Right cardiac atrium (tissue), 5 donors: ENCODE data around the gene ASB16. TPM values are rescaled to one million over a fixed set of nuclear protein-coding genes. Genes with fewer than 3 reads are reported as not detected.

ENCODE experiments used
- ATAC-seq, 2 donors: fragments of 200-7000 bp; cut with Tn5 transposase; one replicate each; pipeline versions ENCODE4 v1.8.0 to v1.9.1; 2020; ENCODE audit warnings: moderate library complexity in 2 of 2, mild to moderate bottlenecking in 1 of 2
- DNase-seq, 3 donors: peaks; one replicate each; pipeline ENCODE4 v3.0.0-alpha.2; 2020
- H3K27ac ChIP-seq: one replicate; pipeline ENCODE4 v1.5.1; 2013; ENCODE audit warnings: mild to moderate bottlenecking, low read length, control low read depth, moderate library complexity
- H3K27me3 ChIP-seq: one replicate; pipeline ENCODE4 v1.6.1; 2013; ENCODE audit not compliant: control insufficient read depth, insufficient read depth
- H3K4me1 ChIP-seq: one replicate; pipeline ENCODE4 v1.6.1; 2013; ENCODE audit warnings: low read length; ENCODE audit not compliant: control insufficient read depth, insufficient read depth
- H3K4me3 ChIP-seq: one replicate; pipeline ENCODE4 v1.5.1; 2013; ENCODE audit warnings: low read length, control low read depth
- H3K9me3 ChIP-seq: one replicate; pipeline ENCODE4 v1.6.1; 2013; ENCODE audit warnings: low read length; ENCODE audit not compliant: control insufficient read depth
- WGBS: extraction: QIAGEN DNeasy Blood & Tissue Kit; methylation state at CpG from one replicate; pipeline ENCODE4 v1.1.7; 2013; 5-methylcytosine and 5-hydroxymethylcytosine counted together
- intact Hi-C, 4 donors: fragments of 100-400 bp; cut with DNase I; formaldehyde crosslinking; loops; one replicate each; pipeline versions ENCODE4 v1.11.0 to v1.14.0; 2022 to 2023
- microRNA-seq, 2 donors: library from miRNA; unstranded; fragments of <30 nt; microRNA quantifications; one replicate each; pipeline ENCODE4 v1.2.0, GENCODE V29; 2020 to 2021
- polyA plus RNA-seq: library from polyadenylated mRNA; stranded (reverse); fragments of 200-250 nt; gene quantifications from one replicate; pipeline ENCODE4 v1.2.3, GENCODE V29; 2013
- total RNA-seq, 4 donors: library from RNA; stranded (reverse); fragmentation: NEBNext Ultra II Directional; extraction: Animal tissue kit (Norgen Biotek cat#: 25700); gene quantifications; one replicate each; pipeline ENCODE4 v1.2.1, GENCODE V29; 2021
- donor health status: healthy with polysubstance abuse.
- donor health status: DM: no; HTN: yes; CAD: no.
- donor health status: DM: no; HTN: no; CAD: no.
- donor health status: DM: no; HTN: yes; CAD: no; lungs with severe emphysema.
- donor health status: DM: yes; HTN: yes; CAD: no.

Gene ASB16
- total and polyA plus RNA-seq, 5 donors: 5.3 to 11.3 (median 9.0) TPM

- intact Hi-C loops: loop anchor here in 3 of 4 donors (2.0 to 10.0 kb wide), 3 partner anchors 103 to 295 kb away; partner anchors contain the start of gene SLC25A39 (in 2 of the 3)
- Histone ChIP-seq H3K4me1 (peaks cover 14% of the 10 kb centered on the region), H3K9me3 (no peaks in the 10 kb centered on the region), H3K4me3 (peak within 1 kb of the TSS; percentile 98), H3K27me3 (no peaks in the 10 kb centered on the region), H3K27ac (peak within 1 kb of the TSS; percentile 99)
- peak; percentile 3 to 26 for ATAC-seq
- peak; percentile 76 to 93 (median 92) for DNase-seq
- under 1% methylated on average over 67 of the region's 76 CpGs for WGBS
These were observed 49.2 kb downstream of the ASB16 start, which contains the start of gene UBTF for GRCh38 chr17:44219616-44220212. Gene UBTF (minus strand): TSS chr17:44219675. CDS start chr17:44218229, 1,446 bp downstream.

- peaks cover 14% of the 10 kb centered on the region for H3K4me1 ChIP-seq
- H3K4me3 ChIP-seq: peak overlapping the region; percentile 98
- DNase-seq: peak; percentile 59 to 86 (median 85)
- ATAC-seq: peak; percentile 38 to 57
- H3K27me3 ChIP-seq: no peaks in the 10 kb centered on the region
- peak overlapping the region; percentile 95 for H3K27ac ChIP-seq
- no peaks in the 10 kb centered on the region for H3K9me3 ChIP-seq
- intact Hi-C loops: loop anchor here in 2 of 4 donors (2.0 to 5.0 kb wide), 2 partner anchors 102 to 104 kb away; partner anchors contain the start of gene SLC25A39 (in 2 of the 2)
- under 1% methylated on average over 108 of the region's 108 CpGs for WGBS
These were observed 49.9 kb downstream of the ASB16 start for GRCh38 chr17:44220213-44221083.

GRCh38 chr17:44221084-44221861 is 50.8 kb downstream of the ASB16 start:
- H3K4me1 ChIP-seq: peaks cover 14% of the 10 kb centered on the region
- under 1% methylated on average over 54 of the region's 54 CpGs for WGBS

GRCh38 chr17:44221862-44222111 is 51.3 kb downstream of the ASB16 start:
- Histone ChIP-seq H3K27ac (peak overlapping the region; percentile 95), H3K4me3 (peak overlapping the region; percentile 98), H3K27me3 (no peaks in the 10 kb centered on the region), H3K4me1 (peaks cover 14% of the 10 kb centered on the region), H3K9me3 (no peaks in the 10 kb centered on the region)
- under 1% methylated on average over 17 of the region's 17 CpGs for WGBS
- ATAC-seq (no peak), DNase-seq (no peak)
- intact Hi-C loops: loop anchor here in 2 of 4 donors (2.0 to 5.0 kb wide), 2 partner anchors 101 to 103 kb away; partner anchors contain the start of gene SLC25A39 (in 2 of the 2)

More at GRCh38 chr17:44221084-44221861, 50.8 kb downstream of the ASB16 start:
- DNase-seq (peak; percentile 85 to 93 (median 93)), ATAC-seq (peak; percentile 64 to 68)
- no peaks in the 10 kb centered on the region for H3K9me3 ChIP-seq
- H3K27ac ChIP-seq: peak overlapping the region; percentile 95
- H3K27me3 ChIP-seq: no peaks in the 10 kb centered on the region
- intact Hi-C loops: loop anchor here in 2 of 4 donors (2.0 to 5.0 kb wide), 2 partner anchors 101 to 104 kb away; partner anchors contain the start of gene SLC25A39 (in 2 of the 2)
- peak overlapping the region; percentile 98 for H3K4me3 ChIP-seq

GRCh38 chr17:44222112-44222869 is 51.8 kb downstream of the ASB16 start:
- peak; percentile 82 to 93 (median 92) for DNase-seq
- intact Hi-C loops: loop anchor here in 1 of 4 donors (5.0 kb wide), 1 partner anchor 100 kb away; the partner anchor contains the start of gene SLC25A39
- ATAC-seq: peak; percentile 55 to 62
- WGBS: 1% methylated on average over 36 of the region's 36 CpGs
- H3K4me3 ChIP-seq: peak overlapping the region; percentile 98
- peaks cover 13% of the 10 kb centered on the region for H3K4me1 ChIP-seq
- no peaks in the 10 kb centered on the region for H3K9me3 ChIP-seq
- H3K27ac ChIP-seq: peak overlapping the region; percentile 95
- no peaks in the 10 kb centered on the region for H3K27me3 ChIP-seq

GRCh38 chr17:44223541-44224071 is 53.1 kb downstream of the ASB16 start:
- 44% methylated on average over 7 of the region's 7 CpGs for WGBS
- no peak for ATAC-seq
- Histone ChIP-seq H3K27me3 (no peaks in the 10 kb centered on the region), H3K4me3 (no peak overlapping the region), H3K27ac (peak overlapping the region; percentile 9), H3K4me1 (peaks cover 5% of the 10 kb centered on the region), H3K9me3 (no peaks in the 10 kb centered on the region)
- DNase-seq: peak in 2 of 3 donors; percentile 28 to 52
- intact Hi-C loops: loop anchor here in 1 of 4 donors (5.0 kb wide), 1 partner anchor 99 kb away; the partner anchor contains the start of gene SLC25A39

Small RNAs within 50 kb of the gene (microRNA-seq; reads per million reads assigned to microRNA genes)
- 0 reads per million in 2 donors for gene MIR6782

Other genes starting within 250 kb of the ASB16 start
- gene PPY, start 228.2 kb upstream of the ASB16 start, total RNA-seq: not detected
- not detected for gene PPY, start 228.2 kb upstream of the ASB16 start, polyA plus RNA-seq
- gene PYY, start 216.8 kb upstream of the ASB16 start, total RNA-seq: not detected
- gene PYY, start 216.8 kb upstream of the ASB16 start, polyA plus RNA-seq: not detected
- 1 to 10 TPM; 1.2 to 4.0 (median 2.3) TPM for gene NAGS, start 166.1 kb upstream of the ASB16 start, total RNA-seq
- gene NAGS, start 166.1 kb upstream of the ASB16 start, polyA plus RNA-seq: 1.8 TPM
- gene TMEM101, start 155.7 kb upstream of the ASB16 start, total RNA-seq: 10 to 100 TPM; 13.7 to 21.1 (median 19.3) TPM
- 19.8 TPM for gene TMEM101, start 155.7 kb upstream of the ASB16 start, polyA plus RNA-seq
- 10 to 100 TPM; 44.5 to 54.9 (median 49.3) TPM for gene LSM12, start 104.0 kb upstream of the ASB16 start, total RNA-seq
- 35.0 TPM for gene LSM12, start 104.0 kb upstream of the ASB16 start, polyA plus RNA-seq
- 10 to 100 TPM; 31.9 to 46.9 (median 38.5) TPM for gene G6PC3, start 100.0 kb upstream of the ASB16 start, total RNA-seq
- gene G6PC3, start 100.0 kb upstream of the ASB16 start, polyA plus RNA-seq: 71.4 TPM
- gene HDAC5, start 47.1 kb upstream of the ASB16 start, total RNA-seq: 10 to 100 TPM; 47.9 to 89.2 (median 74.4) TPM
- 72.4 TPM for gene HDAC5, start 47.1 kb upstream of the ASB16 start, polyA plus RNA-seq
- gene HROB, start 28.8 kb upstream of the ASB16 start, total RNA-seq: 1 to 10 TPM in 1 of 4 donors, under 1 TPM in 3; 0.47 to 1.4 (median 0.76) TPM
- gene HROB, start 28.8 kb upstream of the ASB16 start, polyA plus RNA-seq: 0.38 TPM
- 10 to 100 TPM; 23.5 to 27.6 (median 26.6) TPM for gene TMUB2, start 16.3 kb downstream of the ASB16 start, total RNA-seq
- 26.3 TPM for gene TMUB2, start 16.3 kb downstream of the ASB16 start, polyA plus RNA-seq
- gene ATXN7L3, start 29.2 kb downstream of the ASB16 start, total RNA-seq: 10 to 100 TPM; 37.5 to 52.7 (median 41.2) TPM
- 31.0 TPM for gene ATXN7L3, start 29.2 kb downstream of the ASB16 start, polyA plus RNA-seq
- gene UBTF, start 49.0 kb downstream of the ASB16 start, total RNA-seq: 10 to 100 TPM; 36.7 to 63.4 (median 58.6) TPM
- gene UBTF, start 49.0 kb downstream of the ASB16 start, polyA plus RNA-seq: 43.5 TPM
- under 1 TPM in 3 of 4 donors, not detected in 1; 0.31 to 0.72 (median 0.46) TPM for gene SLC4A1, start 97.4 kb downstream of the ASB16 start, total RNA-seq
- 0.16 TPM for gene SLC4A1, start 97.4 kb downstream of the ASB16 start, polyA plus RNA-seq
- 1 to 10 TPM; 1.8 to 4.5 (median 2.3) TPM for gene RUNDC3A, start 137.9 kb downstream of the ASB16 start, total RNA-seq
- 1.6 TPM for gene RUNDC3A, start 137.9 kb downstream of the ASB16 start, polyA plus RNA-seq
- 10 to 100 TPM; 56.7 to 69.9 (median 66.4) TPM for gene SLC25A39, start 154.1 kb downstream of the ASB16 start, total RNA-seq
- 73.0 TPM for gene SLC25A39, start 154.1 kb downstream of the ASB16 start, polyA plus RNA-seq
- gene GRN, start 174.6 kb downstream of the ASB16 start, total RNA-seq: 100 to 1,000 TPM; 158 to 215 (median 194) TPM
- gene GRN, start 174.6 kb downstream of the ASB16 start, polyA plus RNA-seq: 100 TPM
- 1 to 10 TPM; 2.4 to 4.0 (median 3.1) TPM for gene FAM171A2, start 193.1 kb downstream of the ASB16 start, total RNA-seq
- 1.9 TPM for gene FAM171A2, start 193.1 kb downstream of the ASB16 start, polyA plus RNA-seq
- gene ITGA2B, start 218.9 kb downstream of the ASB16 start, total RNA-seq: 10 to 100 TPM in 1 of 4 donors, 1 to 10 TPM in 3; 3.9 to 14.3 (median 8.6) TPM
- gene ITGA2B, start 218.9 kb downstream of the ASB16 start, polyA plus RNA-seq: 3.4 TPM